Epithelial cell of umbilical artery (primary cell): Measurements from ENCODE around the gene PEX10. TPM values are rescaled to one million over a fixed set of nuclear protein-coding genes. Genes with fewer than 3 reads are reported as not detected.

Experiments used
- total RNA-seq: library from RNA; depleted of rRNA; stranded (reverse); fragments of >200 nt; gene quantifications from 2 replicates; pipeline ENCODE4 v1.2.3, GENCODE V29; 2014

PEX10 gene
- total RNA-seq: 27.4 and 33.1 TPM in 2 replicates

DNA sequence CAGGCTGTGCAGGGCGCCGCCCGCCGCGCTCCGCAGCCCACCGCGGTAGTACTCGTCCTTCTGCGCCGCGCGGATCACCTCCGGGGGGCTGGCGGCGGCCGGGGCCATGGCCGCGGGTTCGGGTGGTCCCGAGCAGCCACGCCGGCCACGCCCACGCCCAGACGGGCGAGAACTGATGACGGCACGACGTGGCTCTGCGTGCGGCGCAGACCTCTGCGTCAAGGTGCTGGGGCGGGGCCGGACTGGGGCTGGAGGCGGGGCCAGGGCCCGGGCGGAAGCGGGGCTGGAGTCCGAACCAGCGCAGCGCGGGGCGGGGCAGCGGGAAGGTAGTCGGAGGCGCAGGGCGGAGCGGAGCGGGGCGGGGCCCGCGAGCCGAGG lies at the start of gene PEX10:
TSS of gene PEX10 (minus strand) at position 170 of the 378 bp plus-strand sequence. CDS start at position 108, 62 bp downstream.

DNA sequence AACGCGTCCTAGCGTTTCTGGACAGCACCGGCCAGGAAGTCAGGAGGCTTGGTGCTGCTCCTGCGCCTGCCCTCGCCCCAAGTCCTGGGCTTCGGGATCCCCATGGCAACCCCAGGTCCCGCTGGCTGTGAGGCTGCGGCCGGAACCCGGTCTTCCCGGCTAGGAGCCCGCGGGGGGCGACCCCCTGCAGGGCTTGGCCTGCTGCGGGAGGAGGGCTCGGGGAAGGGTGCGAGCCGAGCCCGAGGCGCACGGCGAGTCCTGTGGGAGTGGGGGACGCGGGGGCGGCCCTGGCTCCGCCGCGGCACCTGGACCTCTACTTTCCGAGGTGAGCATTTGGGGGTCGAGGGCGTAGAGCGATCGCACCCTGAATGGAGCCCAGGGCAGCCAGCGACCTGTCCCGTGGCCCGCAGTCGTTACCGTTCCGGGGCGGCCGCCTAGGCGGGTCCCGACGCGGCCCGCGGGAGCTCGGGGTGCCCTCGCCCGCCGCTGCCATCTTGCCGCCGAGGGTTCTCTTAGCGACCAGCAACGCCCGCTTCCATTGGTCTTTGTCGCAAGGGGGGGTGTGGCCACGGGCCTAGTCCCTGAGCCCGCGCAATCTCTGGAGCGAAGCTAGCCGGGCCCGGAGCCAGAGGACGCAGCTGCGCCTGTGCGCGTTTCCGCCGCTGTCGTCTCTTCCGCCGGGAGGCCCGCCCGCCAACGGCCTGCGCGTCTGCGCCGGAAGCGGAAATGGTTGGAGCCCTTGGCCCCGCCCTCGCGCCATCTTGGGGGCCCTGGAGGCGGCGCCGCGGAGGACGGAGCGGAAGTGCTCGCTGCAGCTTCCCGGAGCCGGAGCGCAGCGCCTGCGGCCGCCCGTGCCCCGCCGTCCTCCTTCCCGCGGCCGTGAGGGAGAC lies 21.1 kb downstream of the PEX10 start, which contains the start of the genes MORN1 and RER1:
TSS of gene MORN1 (minus strand) at position 514 of the 890 bp plus-strand sequence. CDS start at position 493, 21 bp downstream.
TSS of gene RER1 (plus strand) at position 801 of the 890 bp plus-strand sequence. CDS start 3,950 bp downstream, outside the sequence.

Other genes with a start within 250 kb of the PEX10 start
- 14.1 and 15.9 TPM in 2 replicates for gene FAAP20, start 217.8 kb downstream of the PEX10 start, total RNA-seq
- gene SKI, start 184.2 kb downstream of the PEX10 start, total RNA-seq: 14.0 TPM in 2 replicates
- 4.2 and 6.2 TPM in 2 replicates for gene MORN1, start 21.0 kb downstream of the PEX10 start, total RNA-seq
- gene RER1, start 20.7 kb downstream of the PEX10 start, total RNA-seq: 64.3 and 73.7 TPM in 2 replicates
- not detected in 2 replicates for gene PLCH2, start 63.7 kb upstream of the PEX10 start, total RNA-seq
- 22.1 and 22.8 TPM in 2 replicates for gene PANK4, start 114.0 kb upstream of the PEX10 start, total RNA-seq
- gene HES5, start 117.7 kb upstream of the PEX10 start, total RNA-seq: not detected in 2 replicates
- 13.0 and 26.1 TPM in 2 replicates for gene TNFRSF14, start 143.8 kb upstream of the PEX10 start, total RNA-seq
- 24.6 and 31.2 TPM in 2 replicates for gene PRXL2B, start 174.2 kb upstream of the PEX10 start, total RNA-seq
- 1.5 and 3.9 TPM in 2 replicates for gene MMEL1, start 220.5 kb upstream of the PEX10 start, total RNA-seq